ENCODE measurements around the gene GAL3ST1.
"Not testable (repeated sequence)": the region's sequence is repeated elsewhere in the genome, so short reads cannot be mapped to it uniquely, and the experiment has no call there.

Gene GAL3ST1

DNA sequence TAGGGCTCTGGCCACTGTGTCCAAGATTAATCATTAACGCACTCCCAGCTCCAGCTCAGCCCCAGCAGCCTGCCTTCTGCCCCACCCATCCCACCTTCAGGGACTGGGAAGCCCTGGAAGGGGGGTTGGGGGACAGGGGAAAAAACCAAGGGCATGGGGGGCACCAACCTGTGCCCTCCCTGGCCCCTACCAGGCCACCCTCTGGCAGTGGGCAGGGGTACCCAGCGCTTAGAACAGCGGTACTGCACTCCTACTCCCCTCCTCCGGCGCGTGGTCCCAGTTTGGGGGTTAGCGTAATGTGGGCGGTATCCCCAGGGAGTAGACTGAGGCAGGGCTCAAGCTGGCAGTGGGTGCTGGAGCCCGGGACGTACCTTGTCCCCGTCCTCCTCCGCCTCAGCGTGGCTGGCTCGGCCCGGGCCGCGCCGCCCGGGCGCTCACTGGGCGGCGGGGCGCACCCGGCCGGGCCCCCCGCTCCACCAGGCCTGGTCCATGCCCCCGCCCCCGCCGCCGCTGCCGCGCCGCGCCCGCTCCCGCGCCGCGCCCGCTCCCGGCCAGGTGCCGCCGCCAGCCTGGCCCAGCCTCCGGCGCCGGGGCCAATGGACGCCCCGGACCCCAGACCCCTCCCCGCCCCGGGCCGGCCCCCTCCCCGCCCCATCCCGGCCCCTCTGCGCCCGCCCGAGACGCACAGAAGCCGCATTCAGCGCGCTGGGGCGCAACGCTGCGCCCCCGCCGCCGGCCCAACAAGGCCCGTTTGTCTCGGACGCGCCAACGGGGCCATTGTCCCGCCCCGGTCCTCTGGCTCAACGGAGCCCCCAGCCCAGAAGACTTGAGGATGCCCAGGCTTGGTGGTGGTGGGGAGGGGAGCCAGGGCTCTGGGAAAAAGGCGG is at the start of gene GAL3ST1:
TSS of gene GAL3ST1 (minus strand) at position 571 of the 887 bp plus-strand sequence. CDS start 17,273 bp downstream, outside the sequence.
- DNase-seq = no peak

DNA sequence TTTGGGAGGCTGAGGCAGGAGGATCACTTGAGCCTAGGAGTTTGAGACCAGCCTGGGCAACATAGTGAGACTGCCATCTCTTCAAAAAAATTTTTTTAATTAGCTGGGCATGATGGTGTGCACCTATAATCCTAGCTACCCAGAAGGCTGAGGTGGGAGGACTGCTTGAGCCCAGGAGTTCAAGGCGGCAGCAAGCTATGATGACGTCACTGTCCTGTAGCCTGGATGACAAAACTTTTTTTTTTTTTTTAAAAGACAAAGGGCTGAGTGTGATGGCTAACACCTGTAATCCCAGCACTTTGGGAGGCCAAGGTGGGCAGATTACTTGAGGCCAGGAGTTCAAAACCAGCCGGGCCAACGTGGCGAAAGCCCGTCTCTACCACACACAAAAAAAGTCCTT is 45.4 kb upstream of the GAL3ST1 start:
- not testable (repeated sequence) for DNase-seq

DNA sequence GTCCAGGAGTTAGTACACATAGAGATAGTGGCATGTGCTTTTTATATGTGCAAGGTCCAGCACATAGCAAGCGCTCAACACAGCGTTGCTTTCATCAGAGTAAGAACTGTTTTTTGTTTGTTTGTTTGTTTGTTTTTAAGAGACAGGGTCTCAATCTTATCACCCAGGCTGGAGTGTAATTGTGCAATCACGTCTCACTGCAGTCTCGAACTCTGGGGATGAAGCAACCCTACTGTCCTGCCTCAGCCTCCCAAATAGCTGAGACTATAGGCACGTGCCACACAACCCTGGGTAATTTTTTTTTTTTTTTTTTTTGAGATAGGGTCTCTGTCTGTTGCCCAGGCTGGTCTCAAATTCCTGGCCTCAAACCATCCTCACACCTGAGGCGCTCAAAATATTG is 43.4 kb upstream of the GAL3ST1 start:
- no peak for DNase-seq

GRCh38 chr22:30615543-30615954 is 41.1 kb upstream of the GAL3ST1 start:
- no peak for DNase-seq

GRCh38 chr22:30614879-30615278 is 40.4 kb upstream of the GAL3ST1 start:
- no peak for DNase-seq

DNA sequence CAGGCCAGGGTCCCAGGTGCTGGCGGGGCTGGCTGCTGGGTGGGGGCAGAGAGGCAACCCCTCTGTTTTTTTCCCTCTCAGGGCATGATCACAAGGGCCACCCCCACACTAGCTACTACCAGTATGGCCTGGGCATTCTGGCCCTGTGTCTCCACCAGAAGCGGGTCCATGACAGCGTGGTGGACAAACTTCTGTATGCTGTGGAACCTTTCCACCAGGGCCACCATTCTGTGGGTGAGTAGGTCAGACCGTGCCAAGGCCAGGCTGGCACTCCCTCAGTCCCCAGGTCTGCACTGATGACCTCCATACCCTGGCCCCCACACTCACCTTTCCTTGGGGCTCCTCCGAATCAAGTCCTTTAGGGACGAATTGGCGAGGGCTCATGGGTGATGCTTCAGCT is 39.8 kb upstream of the GAL3ST1 start:
- DNase-seq = no peak

DNA sequence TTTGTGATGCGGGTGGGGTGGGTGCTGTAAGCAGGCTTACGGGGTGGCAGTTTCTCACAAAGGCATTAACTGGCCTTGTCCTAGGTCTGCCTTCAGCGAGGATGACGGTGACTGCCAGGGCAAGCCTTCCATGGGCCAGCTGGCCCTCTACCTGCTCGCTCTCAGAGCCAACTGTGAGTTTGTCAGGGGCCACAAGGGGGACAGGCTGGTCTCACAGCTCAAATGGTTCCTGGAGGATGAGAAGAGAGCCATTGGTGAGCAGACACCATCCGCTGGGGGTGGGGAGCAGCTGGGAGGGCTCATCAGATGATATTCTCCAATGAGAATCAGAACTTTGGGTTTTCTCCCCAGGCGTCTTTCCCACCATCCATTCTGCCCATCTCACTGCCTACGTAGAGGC is 38.3 kb upstream of the GAL3ST1 start:
- DNase-seq = no peak

- no peak for DNase-seq
Observed at GRCh38 chr22:30611197-30611596, 36.7 kb upstream of the GAL3ST1 start.

DNA sequence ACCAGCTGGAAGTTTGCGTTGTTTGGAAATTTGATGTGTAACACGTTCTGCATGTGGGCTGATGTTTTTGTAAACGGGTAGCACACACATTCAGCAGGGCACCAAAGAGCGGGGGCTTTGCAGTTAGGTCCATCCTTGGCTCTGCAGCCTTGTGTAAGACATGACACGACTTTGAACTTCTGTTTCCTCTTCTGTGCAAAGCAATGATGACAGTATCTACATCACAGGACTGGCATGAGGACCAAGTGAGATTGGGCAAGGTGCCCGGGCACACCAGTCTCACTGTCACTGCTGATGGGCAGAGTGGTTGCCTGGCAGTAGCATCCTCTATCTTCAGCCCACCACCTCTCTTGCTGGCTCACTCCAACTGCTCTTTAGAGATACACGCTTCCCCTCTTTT is 35.8 kb upstream of the GAL3ST1 start:
- DNase-seq = no peak

DNA sequence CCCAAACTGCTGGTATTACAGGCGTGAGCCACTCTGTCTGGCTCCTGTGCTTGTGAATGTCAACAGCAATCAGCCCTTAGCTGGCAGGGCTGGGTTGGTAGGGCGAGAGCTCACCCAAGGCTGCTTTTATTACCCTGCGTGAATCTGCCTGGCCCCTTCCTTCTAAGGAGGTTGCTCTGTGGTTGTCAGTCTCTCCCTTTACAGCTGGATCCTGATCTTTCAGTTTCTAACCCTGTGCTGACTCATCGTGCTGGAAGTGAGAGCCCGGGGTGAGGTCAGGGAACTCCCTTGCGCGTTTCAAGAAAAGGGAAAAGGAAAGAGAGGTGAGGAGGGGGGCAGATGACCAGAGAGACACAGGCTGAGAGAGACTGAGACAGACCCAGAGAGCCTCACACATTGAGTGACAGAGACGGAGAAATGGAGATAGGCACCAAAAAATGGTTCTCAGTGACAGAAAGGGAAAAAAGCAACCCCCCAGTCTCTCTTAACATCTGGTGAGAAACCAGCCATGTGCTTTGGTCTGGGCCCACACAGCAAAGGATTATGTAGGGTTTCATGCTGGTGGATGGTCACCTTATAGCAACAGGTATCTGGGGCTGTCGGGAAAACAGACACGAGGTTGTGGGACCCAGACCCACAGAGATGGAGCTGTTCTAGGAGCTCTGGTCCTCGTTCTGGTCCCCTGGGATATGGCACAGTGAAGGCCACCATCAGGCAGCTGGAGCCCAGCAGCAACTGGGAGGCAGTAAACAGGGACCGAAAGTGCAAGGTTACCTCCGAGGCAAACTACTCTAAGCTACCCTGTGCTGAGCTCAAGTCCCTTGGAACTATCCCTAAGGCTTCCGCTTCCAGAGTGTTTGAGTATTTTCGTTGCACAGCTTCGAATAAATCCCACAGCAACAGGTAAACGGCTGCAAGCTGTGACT is 35.1 kb upstream of the GAL3ST1 start:
- DNase-seq = peak in 1 of 2 donors; percentile 12

GRCh38 chr22:30607939-30608338 is 33.5 kb upstream of the GAL3ST1 start:
- no peak for DNase-seq

DNA sequence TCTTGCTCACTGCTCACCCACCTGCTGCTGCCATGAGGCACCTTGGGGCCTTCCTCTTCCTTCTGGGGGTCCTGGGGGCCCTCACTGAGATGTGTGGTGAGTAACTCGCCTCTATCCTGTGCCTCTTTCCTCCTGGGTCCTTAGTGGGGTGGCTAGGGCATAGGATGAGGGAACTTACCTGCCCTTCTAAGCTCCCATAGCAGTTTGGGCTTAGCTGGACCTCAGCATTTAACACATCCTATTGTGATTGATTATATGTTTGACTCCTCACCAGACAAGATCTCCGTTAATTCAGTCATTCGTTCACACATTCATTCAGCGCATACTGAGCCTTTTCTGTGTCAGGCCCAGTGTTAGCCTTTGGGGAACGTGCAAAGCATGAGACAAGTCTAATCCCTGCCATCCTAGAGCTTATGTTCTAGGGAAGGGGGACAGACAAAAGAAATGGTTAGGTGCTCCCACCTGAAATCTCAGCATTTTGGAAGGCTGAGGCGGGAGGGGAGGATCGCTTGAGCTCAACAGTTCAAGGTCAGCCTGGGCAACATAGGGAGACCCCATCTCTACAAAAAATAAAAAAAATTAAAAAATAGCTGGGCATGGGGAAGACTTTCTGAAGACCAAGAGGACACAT is 33.0 kb upstream of the GAL3ST1 start:
- no peak for DNase-seq

DNA sequence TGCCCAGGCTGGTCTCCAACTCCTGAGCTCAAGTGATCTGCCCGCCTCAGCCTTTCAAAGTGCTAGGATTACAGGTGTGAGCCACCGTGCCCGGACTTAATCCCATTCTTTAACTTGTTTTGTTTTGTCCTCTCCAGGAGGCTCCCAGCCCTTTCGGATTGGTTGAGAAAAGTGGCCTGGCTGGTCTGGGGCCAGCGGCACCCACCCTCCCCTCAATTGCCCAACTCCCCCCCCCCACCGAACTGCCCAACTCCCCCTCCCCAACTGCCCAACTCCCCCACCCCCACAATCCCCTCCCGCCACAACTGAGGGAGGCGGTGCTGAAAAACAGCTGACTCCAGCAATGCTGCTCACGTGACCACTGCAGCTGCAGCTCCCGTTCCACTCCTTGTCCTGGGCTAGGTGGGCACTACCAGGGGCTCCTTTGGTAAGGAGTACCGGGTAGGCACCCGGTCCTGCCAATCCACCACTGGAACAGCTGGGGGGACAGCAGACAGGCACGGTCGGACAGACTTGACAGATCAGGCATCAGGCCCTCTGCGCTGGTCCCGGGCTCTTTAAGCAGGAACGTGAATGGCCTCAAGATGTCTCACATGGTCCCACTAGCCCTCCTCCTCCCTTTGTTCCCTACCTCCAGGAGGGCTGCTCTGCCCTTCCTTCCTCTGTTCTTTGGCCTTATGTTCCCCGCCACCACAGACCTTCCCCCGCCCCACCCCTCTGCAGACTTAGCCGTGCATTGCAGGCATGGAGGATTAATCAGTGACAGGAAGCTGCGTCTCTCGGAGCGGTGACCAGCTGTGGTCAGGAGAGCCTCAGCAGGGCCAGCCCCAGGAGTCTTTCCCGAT is 32.2 kb upstream of the GAL3ST1 start, which contains the start of gene TCN2:
TSS of gene TCN2 (plus strand) at position 720 of the 845 bp plus-strand sequence. CDS start 158 bp downstream, outside the sequence.
- peak; percentile 26 to 32 for DNase-seq

DNA sequence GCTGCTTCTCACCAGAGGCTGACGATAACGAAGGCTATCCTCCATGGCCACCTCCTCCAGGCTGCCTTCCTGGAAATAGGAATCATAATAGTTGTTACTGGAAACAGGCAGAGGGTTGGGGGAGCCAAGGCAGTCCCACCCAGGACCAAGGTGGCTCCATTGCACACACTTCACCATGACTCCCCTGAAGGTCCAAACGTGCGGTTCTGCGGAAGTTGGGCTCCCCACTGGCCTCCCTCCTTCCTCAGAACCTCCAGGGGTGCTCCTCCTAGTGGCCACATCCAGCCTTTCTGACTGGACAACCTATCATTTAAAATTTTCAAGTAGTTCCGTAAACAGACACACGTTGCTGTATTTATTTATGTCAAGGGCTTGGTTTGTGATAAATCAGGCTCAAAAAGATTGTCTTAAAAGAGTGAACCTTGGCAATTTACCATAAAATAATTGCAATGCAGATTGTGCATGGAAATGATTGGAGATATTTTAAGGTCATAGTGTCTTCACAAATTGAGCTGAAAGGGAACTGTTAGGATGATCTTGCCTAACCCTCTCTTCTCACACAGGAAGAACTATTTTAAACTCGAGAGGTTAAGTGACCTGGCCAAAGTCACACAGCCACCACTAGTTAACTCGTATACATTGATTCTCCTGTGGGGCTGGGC is 31.1 kb upstream of the GAL3ST1 start:
- peak; percentile 33 to 37 for DNase-seq

- DNase-seq = no peak
Observed at GRCh38 chr22:30604723-30605122, 30.3 kb upstream of the GAL3ST1 start.

DNA sequence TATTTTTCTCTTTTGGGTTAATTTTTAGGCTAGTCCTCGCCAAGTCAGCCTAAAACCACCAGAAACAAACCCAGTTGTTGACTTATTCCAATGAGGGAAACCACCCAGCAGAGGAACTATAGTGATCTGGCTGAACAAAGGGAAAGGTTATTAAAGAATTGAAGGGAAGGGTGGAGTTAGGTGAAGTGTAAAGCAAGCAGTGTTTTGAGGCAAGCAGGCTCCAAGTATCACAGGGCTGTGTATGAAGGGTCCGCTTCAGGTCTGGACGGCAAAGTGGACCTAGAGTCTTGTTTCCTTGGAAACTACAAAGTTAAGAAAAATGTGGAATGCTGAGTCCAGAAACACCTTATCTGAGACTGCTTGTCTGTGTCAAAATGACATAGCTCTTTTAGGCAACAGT is 29.3 kb upstream of the GAL3ST1 start:
- no peak for DNase-seq

DNA sequence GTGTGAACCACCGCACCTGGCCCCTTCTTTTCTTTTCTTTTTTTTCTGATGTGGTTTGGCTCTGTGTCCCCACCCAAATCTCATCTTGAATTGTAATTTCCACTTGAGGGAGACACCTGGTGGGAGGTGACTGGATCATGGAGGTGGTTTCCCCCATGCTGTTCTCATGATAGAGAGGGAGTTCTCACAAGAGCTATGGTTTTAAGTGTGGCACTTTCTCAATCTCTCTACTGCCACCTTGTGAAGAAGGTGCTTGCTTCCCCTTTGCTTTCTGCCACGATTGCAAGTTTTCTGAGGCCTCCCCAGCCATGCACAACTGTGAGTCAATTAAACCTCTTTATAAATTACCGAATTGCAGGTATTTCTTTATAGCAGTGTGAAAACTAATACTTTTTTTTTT is 27.6 kb upstream of the GAL3ST1 start:
- DNase-seq = no peak

GRCh38 chr22:30601464-30601863 is 27.0 kb upstream of the GAL3ST1 start:
- no peak for DNase-seq

GRCh38 chr22:30600921-30601320 is 26.5 kb upstream of the GAL3ST1 start:
- no peak for DNase-seq

DNA sequence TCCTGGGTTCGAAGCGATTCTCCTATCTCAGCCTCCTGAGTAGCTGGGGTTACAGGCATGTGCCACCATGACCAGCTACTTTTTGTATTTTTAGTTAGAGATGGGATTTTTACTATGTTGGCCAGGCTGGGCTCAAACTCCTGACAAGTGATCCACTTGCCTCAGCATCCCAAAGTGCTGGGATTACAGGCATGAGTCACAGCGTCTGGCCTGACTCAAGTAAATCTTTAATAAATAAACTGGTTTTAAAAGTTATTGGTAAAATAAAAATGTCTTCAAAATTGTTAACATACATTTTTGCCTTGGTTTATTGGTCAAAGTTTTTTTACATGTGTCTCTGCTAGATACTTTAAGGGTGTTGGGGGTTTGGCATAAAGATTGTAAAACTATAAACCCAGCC is 24.5 kb upstream of the GAL3ST1 start:
- no peak for DNase-seq

DNA sequence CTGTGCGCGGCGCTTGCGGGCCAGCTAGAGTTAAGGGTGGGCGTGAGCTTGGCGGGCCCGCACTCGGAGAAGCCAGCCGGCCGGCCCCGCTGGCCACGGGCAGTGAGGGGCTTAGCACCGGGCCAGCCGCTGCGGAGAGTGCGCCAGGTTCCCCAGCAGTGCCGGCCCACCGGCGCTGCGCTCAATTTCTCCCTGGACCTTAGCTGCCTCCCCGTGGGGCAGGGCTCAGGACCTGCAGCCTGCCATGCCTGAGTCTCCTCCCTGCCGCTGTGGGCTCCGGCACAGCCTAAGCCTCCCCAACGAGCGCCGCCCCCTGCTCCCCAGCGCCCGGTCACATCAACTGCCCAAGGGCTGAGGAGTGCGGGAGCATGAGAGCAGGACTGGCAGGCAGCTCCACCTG is 22.4 kb upstream of the GAL3ST1 start:
- no peak for DNase-seq

DNA sequence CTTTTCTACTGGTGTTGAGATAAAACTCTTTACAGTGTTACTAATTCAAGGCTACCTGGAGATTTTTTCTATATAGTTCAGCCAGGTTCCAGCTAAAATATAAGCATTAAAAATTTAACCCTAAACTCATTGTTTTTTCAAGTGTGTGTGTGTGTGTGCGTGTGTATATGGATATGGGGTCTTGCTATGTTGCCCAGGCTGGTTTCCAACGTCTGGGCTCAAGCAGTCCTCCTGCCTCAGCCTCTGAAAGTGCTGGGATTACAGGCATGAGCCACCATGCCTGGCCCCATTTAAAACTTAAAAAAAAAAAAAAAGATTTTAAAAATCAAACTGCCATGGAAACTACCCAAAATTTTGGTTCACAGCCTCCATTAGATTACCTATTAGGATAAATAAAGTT is 21.7 kb upstream of the GAL3ST1 start:
- no peak for DNase-seq
